Stimulated activated CD8-positive, alpha-beta memory T cell treated with anti-CD3 and anti-CD28 coated beads, Interleukin-2, amount 100 ng/mL, for 1 hour (primary cell): ENCODE data around the gene TSPAN16.
"Not testable (repeated sequence)": the region's sequence is repeated elsewhere in the genome, so short reads cannot be mapped to it uniquely, and the experiment has no call there.

ENCODE experiments used
- DNase-seq, 2 donors: peaks; one replicate each; pipeline ENCODE4 v3.0.0-alpha.2; 2020; ENCODE audit warnings: low read depth in 2 of 2

Gene TSPAN16

DNA sequence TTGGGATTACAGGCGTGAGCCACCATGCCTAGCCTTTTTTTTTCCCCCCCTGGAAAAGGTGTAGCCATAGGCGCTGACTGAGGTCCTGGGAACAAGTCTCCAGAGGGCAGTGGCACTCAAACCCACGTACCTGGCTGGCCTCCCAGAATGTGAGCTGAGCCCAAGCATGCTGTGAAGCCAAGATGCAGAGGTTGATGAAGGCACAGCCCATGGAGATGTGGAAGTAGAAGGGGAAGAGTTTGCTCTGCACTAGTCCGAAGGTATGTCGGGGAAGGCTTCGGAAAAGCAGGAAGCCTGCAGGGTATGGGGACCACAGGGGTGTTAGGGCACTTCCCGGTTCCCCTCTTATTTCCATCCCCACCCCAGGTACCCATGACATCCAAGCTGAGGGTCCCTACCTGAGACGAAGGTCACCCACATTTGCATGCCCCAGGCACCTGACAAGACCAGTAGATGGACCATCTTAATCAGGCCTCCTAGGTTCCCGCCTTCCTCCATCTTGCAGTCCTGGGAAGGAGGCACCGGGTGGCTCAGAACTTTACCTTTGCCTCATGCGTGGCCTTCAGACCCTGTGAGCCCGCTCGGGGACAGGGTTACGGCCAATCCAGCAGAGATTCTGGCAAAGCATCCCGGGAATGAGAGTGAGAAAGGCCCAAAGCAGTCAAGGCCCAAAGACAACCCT is 49.3 kb downstream of the TSPAN16 start:
- no peak for DNase-seq

DNA sequence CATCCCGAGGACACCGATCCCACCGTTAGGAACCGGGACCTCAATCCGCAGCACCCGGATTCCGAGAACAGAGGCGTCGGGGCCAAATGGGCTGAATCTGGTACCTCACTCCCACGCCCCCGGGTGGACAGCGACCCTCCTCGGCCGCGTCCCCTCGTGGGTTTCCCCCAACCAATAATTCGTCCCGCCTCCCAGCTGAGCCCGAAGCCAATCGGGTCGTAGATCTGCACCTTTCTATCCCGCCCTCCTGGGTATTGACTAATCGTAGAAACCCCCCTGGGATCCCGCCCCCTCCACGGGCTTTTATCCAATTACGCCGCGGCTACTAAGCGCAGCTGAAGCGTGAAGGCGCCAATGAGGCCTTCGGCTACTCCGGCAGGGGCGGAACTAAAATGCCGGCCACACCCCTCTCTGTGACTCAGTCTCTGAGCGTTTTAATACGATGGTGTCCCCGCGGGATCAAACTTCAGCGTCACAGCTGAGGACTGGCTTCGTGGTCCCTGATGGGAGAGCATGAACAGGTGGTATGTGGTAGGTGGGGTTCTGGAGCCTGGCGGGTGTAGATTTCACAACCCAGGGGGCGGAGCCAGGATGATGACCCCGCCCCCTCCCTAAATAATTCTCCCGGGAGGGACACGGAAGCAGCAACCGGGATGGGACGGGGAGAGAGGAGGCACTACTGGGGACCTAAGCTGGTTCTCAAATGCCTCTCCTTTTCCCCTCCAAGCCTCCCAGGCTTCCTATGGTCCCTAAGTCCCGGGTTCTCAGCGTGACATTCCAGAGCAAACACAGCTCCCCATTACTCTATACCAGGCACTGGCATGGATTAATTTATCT is 50.4 kb downstream of the TSPAN16 start, which contains the start of the genes CCDC159 and TMEM205:
Gene CCDC159 (plus strand): TSS at position 416 of the 837 bp plus-strand sequence. CDS start 88 bp downstream, at position 504.
Gene TMEM205 (minus strand): TSS at position 165 of the 837 bp plus-strand sequence. CDS start 649 bp downstream, outside the sequence.
- peak; percentile 96 to 98 for DNase-seq

DNA sequence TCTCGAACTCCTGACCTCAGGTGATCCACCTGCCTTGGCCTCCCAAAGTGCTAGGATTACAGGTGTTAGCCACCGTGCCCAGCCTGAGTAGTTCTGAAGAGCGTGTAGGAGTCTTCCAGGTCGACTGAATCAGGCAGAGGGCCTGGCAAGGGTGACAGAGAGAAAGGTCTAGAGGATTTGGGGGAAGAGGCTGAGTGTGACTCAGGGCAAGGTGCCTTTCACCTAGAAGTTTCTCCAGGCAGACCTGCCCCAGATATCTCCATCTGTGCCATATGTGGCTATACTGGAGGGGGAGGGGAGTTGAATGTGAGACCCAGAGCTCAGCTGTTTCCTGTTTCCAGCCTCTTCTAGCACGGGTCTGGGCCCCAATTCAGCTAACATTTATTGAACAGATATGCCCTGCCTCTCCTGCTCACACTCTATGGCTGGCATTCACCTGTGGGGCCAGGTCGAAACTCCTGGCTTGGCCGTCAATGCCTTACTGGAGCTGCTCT is 51.6 kb downstream of the TSPAN16 start:
- no peak for DNase-seq

DNA sequence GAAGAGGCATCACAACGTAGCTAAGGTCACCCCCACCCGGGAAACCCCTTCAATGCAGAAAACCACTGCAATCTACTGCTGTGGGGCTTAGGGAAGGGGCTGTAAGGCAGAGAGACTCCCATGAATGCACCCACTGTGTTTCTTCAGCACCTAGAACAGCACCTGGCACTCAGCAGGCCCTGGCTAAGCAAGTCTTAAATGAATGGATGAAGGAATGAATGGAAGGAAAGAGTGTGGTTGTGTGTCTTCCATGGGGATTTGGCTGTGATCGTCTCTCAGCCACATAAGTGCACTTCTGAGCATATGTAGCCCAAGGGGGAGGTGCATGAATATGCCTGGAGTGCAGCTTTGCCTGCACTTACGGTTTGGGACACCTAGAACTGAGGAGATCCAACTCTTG is 53.2 kb downstream of the TSPAN16 start:
- no peak for DNase-seq

DNA sequence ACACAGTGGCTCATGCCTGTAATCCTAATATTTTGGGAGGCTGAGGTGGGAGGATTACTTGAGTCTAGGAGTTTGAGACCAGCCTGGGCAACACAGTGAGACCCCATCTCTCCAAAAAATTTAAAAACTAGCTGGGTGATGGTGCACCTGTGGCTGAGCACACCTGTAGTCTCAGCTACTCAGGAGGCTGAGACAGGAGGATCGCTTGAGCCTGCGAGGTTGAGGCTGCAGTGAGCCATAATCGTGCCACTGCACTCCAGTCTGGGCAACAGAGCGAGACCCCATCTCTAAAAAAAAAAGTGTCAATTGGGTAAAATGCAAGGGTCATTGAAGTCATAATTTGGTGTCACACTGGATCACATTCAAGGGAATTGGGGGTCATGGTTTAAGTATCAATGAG is 58.1 kb downstream of the TSPAN16 start:
- not testable (repeated sequence) for DNase-seq

DNA sequence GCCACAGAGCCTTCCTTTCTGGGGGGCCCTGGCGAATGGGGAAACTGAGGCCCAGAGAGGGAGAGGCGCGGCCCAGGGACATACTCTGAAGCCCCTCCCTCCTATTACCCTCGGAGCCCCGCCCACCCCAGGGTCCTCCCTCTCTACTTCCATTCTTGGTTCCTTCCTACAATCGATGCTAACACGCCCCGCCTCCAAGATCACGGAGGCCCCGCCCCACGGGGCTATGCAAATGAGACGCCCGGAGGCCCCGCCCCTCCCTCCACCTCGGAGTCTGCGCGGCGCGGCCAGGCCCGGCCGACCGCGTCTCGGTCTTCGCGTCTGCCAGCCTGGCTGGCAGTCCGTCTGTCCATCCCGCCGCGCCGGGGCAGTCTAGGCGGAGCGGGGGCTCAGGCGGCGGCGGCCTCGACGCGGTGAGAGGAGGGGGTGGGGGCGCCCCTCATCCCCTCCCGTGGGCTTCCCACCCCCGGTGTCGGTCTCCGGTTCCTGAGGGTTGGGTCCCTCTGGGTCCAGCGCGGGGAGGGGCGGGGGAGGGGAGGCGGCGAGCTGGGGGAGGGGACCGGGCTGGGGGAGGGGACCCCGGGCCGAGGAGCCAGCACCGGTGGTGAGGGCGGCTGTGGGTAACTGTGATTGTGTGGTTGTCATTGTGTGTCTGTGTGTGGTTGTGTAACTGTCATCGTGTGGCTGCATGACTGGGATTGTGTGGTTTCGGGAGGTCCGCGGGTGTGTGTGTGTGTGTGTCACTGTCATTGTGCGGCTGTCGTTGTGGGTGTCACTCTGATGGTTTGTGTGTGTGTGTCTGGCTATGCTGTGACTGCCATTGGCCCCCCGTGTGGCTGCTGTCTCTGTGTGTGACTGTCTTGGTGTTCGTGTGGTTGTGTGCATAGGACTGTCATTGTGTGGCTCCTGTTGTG is 59.5 kb downstream of the TSPAN16 start, which contains the start of gene PLPPR2:
Gene PLPPR2 (plus strand): TSS at position 273 of the 914 bp plus-strand sequence. CDS start 2,242 bp downstream, outside the sequence.
- DNase-seq = peak; percentile 49 to 66

DNA sequence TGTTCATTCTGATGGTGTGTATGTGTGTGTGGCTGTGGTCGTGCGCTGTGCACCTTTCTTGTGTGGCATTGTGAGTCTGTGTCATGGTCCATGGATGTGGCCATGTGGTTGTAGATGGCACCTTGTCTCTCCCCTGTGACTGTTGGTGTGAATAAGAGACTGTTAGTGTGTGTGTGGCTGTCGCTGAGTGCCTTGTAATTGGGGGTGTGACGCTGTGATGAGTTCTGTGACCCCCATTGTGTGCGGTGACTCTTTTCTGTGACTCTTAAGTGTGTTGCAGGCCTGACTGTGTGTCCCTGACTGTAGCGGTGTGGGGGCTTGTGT is 60.1 kb downstream of the TSPAN16 start:
- no peak for DNase-seq

DNA sequence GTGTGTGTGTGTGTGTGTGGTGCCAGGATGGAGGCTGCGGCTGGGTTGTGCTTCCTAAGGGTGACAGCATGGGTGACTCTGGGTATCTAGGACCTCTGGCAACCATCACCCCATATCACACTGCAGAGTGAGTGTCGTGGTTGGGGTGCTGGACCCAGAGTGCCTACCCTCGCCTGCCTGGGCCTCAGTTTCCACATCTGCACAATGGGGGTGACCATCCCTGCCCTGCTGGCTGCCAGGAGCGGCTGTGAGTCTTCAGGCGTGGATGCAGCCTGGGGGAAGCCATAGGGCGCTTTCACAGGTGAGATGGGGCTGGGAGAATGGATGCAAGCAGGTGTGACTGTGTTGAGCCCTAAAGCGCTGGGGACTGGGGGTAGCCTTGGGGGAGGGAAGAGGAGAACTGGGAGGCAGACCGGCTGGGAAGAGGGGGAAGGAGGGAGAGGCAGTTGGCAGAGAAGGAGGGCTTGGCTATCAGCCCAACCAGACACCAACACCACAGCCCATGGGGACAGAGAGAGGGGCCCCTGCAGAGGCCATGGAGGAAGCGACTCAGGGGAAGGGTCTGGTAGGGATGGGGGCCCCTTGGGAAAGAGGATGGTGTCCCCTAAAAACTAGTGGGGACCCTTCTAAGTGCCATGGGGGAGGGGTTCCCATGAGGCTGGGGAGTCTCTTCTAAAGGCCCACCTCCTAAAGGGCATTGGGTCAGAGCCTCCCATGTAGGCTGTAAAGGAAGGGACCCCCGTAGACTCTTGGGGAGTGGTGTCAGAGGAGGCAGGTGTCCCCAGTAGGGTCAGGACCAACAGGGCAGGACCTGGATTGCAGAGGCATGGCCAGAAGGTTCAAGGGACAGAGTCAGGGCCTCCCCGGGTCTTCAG is 61.0 kb downstream of the TSPAN16 start:
- DNase-seq = no peak

DNA sequence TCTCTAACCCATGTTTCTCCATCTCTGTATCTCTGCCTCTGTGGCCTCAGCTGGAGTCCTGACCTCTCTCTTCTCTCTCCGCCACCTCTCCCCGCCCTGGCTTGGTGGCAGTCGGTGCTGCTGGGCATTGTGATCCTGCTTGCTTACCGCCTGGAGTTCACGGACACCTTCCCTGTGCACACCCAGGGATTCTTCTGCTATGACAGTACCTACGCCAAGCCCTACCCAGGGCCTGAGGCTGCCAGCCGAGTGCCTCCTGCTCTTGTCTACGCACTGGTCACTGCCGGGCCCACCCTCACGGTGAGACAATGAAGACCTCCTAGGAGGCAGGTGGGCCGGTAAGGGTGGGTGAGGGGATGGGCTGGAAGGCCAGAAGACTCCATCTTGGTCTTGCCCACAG is 63.5 kb downstream of the TSPAN16 start:
- no peak for DNase-seq

DNA sequence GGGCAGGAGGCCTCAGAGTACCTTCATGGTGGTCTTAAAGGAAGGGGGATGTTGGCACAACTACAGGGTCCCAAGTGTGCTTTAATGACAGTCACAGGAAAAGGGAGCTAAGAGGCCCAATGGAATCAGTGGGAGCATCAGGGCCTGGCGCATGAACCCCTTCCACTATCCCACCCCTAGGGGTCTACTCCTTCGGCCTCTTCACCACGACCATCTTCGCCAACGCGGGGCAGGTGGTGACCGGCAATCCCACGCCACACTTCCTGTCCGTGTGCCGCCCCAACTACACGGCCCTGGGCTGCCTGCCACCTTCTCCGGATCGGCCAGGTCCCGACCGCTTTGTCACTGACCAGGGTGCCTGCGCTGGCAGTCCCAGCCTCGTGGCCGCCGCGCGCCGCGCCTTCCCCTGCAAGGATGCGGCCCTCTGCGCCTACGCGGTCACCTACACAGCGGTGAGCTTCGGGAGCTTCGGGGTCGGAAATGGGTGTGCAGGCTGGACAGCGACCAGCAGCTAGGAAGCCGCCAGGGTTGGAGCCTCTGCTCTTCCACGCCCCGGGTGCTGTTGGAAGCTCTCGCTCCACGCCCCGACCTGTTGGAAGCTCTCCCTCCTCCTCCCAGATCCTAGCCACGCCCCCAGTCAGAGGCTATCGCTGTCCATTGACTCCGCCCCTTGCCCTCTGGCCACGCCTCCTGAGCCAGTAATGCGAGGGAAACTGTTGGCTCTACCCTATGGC is 65.2 kb downstream of the TSPAN16 start:
- DNase-seq = no peak

DNA sequence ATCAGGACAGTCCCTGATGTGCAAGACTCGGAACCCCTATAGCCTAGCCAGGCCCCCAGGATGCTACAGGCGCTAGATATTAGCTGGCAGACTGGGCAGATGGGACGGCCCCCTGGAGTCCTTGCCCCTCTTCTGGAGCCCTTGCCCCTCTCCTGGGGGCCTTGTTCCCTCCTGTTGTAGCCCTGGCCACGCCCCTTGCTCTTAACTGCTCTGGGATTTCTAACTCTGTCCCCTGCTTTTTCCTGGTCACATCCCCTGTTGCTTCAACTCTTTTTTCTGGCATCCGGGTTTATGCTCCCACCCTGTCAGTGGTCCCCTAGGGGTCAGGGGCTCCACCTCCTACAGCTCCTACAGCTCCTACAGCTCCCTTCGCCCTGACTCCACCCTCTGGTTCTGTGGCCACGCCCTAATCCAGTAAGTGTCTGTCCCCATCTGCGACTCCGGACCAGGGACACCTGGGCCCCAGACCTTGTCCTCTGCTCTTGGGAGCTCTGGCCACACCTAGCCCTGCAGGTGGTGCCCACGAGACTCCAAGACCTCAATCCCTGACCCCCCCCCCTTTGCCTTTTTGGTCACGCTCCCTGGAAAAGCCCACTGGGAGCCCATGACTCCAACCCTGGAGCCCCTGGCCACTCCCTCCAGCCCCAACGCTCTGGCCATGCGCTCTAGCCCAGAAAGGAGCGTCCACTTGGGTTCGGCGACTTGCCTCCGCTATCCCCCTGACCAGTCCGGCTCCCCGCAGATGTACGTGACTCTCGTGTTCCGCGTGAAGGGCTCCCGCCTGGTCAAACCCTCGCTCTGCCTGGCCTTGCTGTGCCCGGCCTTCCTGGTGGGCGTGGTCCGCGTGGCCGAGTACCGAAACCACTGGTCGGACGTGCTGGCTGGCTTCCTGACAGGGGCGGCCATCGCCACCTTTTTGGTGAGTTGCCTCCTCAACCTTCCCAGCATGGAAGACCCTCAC is 66.1 kb downstream of the TSPAN16 start:
- DNase-seq = no peak

DNA sequence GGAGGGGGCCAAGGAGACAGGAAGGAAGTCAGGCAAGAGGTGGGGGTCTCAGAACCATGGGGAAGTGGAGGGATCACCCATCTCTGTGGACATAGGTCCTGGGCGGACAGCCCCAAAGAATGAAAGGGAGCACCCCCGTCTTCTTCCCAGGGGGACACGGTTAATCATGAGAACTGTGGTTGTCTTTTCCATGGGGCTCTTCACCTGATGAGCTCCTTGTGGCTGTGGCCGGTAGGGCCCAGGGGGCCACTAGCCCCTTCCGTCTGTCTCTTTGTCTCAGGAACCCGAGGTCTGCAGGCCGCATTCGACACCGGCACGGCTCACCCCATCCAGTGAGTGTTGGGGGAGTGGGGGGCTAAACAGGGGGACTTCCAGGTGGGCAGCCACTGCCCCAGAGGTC is 67.9 kb downstream of the TSPAN16 start:
- no peak for DNase-seq

DNA sequence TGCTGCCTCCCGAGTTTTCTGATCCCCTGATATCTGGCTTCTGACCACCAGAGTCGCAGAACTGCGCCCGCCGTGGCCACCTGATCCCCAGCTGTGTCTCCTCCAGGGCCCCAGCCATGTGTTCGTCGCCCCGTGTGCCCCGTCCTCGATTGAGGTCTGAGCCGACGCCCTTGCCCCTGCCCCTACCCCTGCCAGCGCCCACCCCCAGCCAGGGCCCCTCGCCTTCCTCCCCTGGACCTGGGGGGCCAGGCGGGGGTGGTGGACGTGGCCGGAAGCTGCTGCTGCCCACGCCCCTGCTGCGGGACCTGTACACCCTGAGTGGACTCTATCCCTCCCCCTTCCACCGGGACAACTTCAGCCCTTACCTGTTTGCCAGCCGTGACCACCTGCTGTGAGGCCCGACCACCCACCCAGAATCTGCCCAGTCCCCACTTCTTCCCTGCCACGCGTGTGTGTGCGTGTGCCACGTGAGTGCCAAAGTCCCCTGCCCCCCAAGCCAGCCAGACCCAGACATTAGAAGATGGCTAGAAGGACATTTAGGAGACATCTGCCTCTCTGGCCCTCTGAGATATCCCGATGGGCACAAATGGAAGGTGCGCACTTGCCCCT is 68.4 kb downstream of the TSPAN16 start:
- DNase-seq = no peak

DNA sequence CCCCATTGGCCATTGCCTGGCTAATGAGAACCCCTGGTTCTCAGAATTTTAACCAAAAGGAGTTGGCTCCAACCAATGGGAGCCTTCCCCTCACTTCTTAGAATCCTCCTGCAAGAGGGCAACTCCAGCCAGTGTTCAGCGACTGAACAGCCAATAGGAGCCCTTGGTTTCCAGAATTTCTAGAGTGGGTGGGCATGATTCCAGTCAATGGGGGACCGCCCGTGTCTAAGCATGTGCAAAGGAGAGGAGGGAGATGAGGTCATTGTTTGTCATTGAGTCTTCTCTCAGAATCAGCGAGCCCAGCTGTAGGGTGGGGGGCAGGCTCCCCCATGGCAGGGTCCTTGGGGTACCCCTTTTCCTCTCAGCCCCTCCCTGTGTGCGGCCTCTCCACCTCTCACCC is 69.0 kb downstream of the TSPAN16 start:
- DNase-seq = no peak
